Measurements from ENCODE around the gene FOXD2. TPM values are rescaled to one million over a fixed set of nuclear protein-coding genes. Genes with fewer than 3 reads are reported as not detected.

FOXD2 gene
- total and polyA plus RNA-seq, 2 of the 4 experiments (the other 2 are of a cell fraction) = under 0.01 to 0.03 TPM

GRCh38 chr1:47460456-47460855 is 22.6 kb downstream of the FOXD2 start:
- POLR2A ChIA-PET (ENCODE audit: unreplicated experiment) = no interaction called here
- CTCF ChIA-PET = no interaction called here
- no peak overlapping the region for H3K23ac ChIP-seq (ENCODE audit: low read depth, low read length)
- H3K14ac ChIP-seq (replicated peaks; ENCODE audit: low read depth, low read length) = no peak overlapping the region
- no TSS peak for BruUV-seq (replicated peaks)
- H2BK20ac ChIP-seq (ENCODE audit: low read depth, low read length) = no peak overlapping the region
- H3K9me3 ChIP-seq (ENCODE audit: control insufficient read depth, insufficient read depth, low read length) = no peaks in the 10 kb centered on the region
- H2AK9ac ChIP-seq (replicated peaks; ENCODE audit: low read depth, low read length, poor library complexity) = no peak overlapping the region
- H3K9ac ChIP-seq (ENCODE audit: low read depth, low read length) = no peak overlapping the region
- no peaks in the 10 kb centered on the region for H3K36me3 ChIP-seq (ENCODE audit: control insufficient read depth, insufficient read depth, low read length)
- no peak overlapping the region for H3K4ac ChIP-seq (ENCODE audit: low read depth, low read length)
- H3K9me1 ChIP-seq (ENCODE audit: insufficient read depth, low read length) = no peaks in the 10 kb centered on the region
- H2AK5ac ChIP-seq (ENCODE audit: low read depth, low read length) = no peak overlapping the region
- ATAC-seq (ENCODE audit: low read depth) (no peak), DNase-seq (no peak)
- TF ChIP-seq CTCF (conservative IDR thresholded peaks at IDR 0.05; ENCODE audit: low read depth, low read length) (no peak), RCOR1 (IDR thresholded peaks at IDR 0.05; ENCODE audit: insufficient replicate concordance, low read length) (no peak), BHLHE40 (IDR thresholded peaks at IDR 0.05; ENCODE audit: low read depth, low read length) (no peak), MAFK (IDR thresholded peaks at IDR 0.05; ENCODE audit: low read depth, low read length) (no peak), MAZ (IDR thresholded peaks at IDR 0.05; ENCODE audit: borderline replicate concordance, low read depth, low read length) (no peak), RFX5 (IDR thresholded peaks at IDR 0.05; ENCODE audit: low read depth, low read length) (no peak), USF2 (IDR thresholded peaks at IDR 0.05; ENCODE audit: low read depth, low read length) (no peak), FOS (IDR thresholded peaks at IDR 0.05; ENCODE audit: low read depth, low read length) (no peak), SMC3 (IDR thresholded peaks at IDR 0.05; ENCODE audit: low read depth, low read length) (no peak), ELK1 (IDR thresholded peaks at IDR 0.05; ENCODE audit: borderline replicate concordance, low read depth, low read length) (no peak), MXI1 (IDR thresholded peaks at IDR 0.05; ENCODE audit: borderline replicate concordance, low read depth, low read length) (no peak)
- H4K5ac ChIP-seq (ENCODE audit: low read depth, low read length) = no peak overlapping the region
- no peak overlapping the region for H4K91ac ChIP-seq (ENCODE audit: insufficient read depth, low read depth, low read length)
- dilution Hi-C loops (cut with HindIII; ENCODE audit: low sequenced_read_pairs, unreplicated experiment) (no loop called here), in situ Hi-C loops (cut with MboI; ENCODE audit: low sequenced_read_pairs) (no loop called here), intact Hi-C loops (cut with micrococcal nuclease) (no loop called here)
- peaks cover 15% of the 10 kb centered on the region for H3K27me3 ChIP-seq (ENCODE audit: control insufficient read depth, insufficient read depth, low read length)
- H2BK120ac ChIP-seq (ENCODE audit: low read depth, low read length) = no peak overlapping the region
- H3K56ac ChIP-seq (ENCODE audit: extremely low read depth, insufficient read depth, low read length) = no peak overlapping the region
- H4K20me1 ChIP-seq (ENCODE audit: insufficient read depth, low read length) = no peaks in the 10 kb centered on the region; the same call in 1 of the 2 replicates
- no peak overlapping the region for H3K4me3 ChIP-seq (ENCODE audit: insufficient read depth, low read depth, low read length)
- H2BK15ac ChIP-seq (ENCODE audit: low read depth, low read length) = no peak overlapping the region
- H3K4me2 ChIP-seq (ENCODE audit: low read depth, low read length) = no peak overlapping the region
- no peak overlapping the region for H4K8ac ChIP-seq (ENCODE audit: low read depth in 2 of 2, low read length in 2 of 2)
- no peak overlapping the region for H2AFZ ChIP-seq (replicated peaks; ENCODE audit: low read length, poor library complexity)
- H3K4me1 ChIP-seq (ENCODE audit: control insufficient read depth, insufficient read depth, low read length) = no peaks in the 10 kb centered on the region
- no peak overlapping the region for H3K27ac ChIP-seq (ENCODE audit: insufficient read depth, low read length)
- no peak overlapping the region for H2BK5ac ChIP-seq (ENCODE audit: low read depth, low read length, poor library complexity, severe bottlenecking)
- H3K18ac ChIP-seq (ENCODE audit: low read depth, low read length) = no peak overlapping the region
- H3K79me1 ChIP-seq (ENCODE audit: low read depth in 1 of 2, low read length in 2 of 2) = no peaks in the 10 kb centered on the region

All from IMR-90 (cell line).